Caco-2 (cell line): ENCODE measurements around the gene KIAA0930. TPM values are rescaled to one million over a fixed set of nuclear protein-coding genes. Genes with fewer than 3 reads are reported as not detected.
A peak's percentile ranks its signal among the peaks of the same experiment; 100 is the strongest.

ENCODE experiments used
- BruUV-seq: library from RNA; stranded (reverse); fragments of 400-500 nt; replicated peaks from 2 replicates; lab custom pipeline; 2021; lab: Mats Ljungman, UMichigan
- CTCF ChIA-PET: fragments of 300-600 bp; sonication (Branson Sonifier 250); formaldehyde crosslinking; loops from one replicate; lab custom pipeline; 2022; ENCODE audit warnings: antibody characterized with exemption; lab: Charles Lee
- POLR2A ChIA-PET: fragments of 300-600 bp; sonication (Branson Sonifier 250); formaldehyde crosslinking; loops from one replicate; lab custom pipeline; 2022; ENCODE audit warnings: antibody characterized with exemption; lab: Charles Lee
- DNase-seq, 2 experiments: peaks; one replicate each; pipeline versions ENCODE4 v3.0.0 to v3.0.0-alpha.2; 2020 to 2022
- H3K27me3 ChIP-seq: replicated peaks from 2 replicates; pipeline ENCODE4 v1.6.0; 2011; ENCODE audit warnings: low read length; ENCODE audit not compliant: control insufficient read depth, insufficient read depth
- H3K36me3 ChIP-seq: 2 replicates; pipeline ENCODE4 v1.5.1; 2011; ENCODE audit warnings: low read length; ENCODE audit not compliant: control insufficient read depth, insufficient read depth
- H3K4me1 ChIP-seq: fragments of 250-450 bp; sonication (Bioruptor Pico); 2 replicates; pipeline ENCODE4 v1.5.1; 2020; ENCODE audit warnings: mild to moderate bottlenecking
- H3K4me3 ChIP-seq: 2 replicates; pipeline ENCODE4 v1.5.1; 2011; ENCODE audit warnings: low read depth, mild to moderate bottlenecking, control low read depth, low read length
- H3K9me3 ChIP-seq: fragments of 250-450 bp; sonication (Bioruptor Pico); 2 replicates; pipeline ENCODE4 v1.5.1; 2020; ENCODE audit warnings: mild to moderate bottlenecking, moderate library complexity
- H3K27ac Mint-ChIP-seq: one replicate; pipeline ENCODE4 v1.8.0; 2022; ENCODE audit warnings: mixed read lengths; ENCODE audit not compliant: unreplicated experiment
- H3K27me3 Mint-ChIP-seq: one replicate; pipeline ENCODE4 v1.8.0; 2022; ENCODE audit warnings: mixed read lengths; ENCODE audit not compliant: insufficient read depth, unreplicated experiment
- H3K36me3 Mint-ChIP-seq: one replicate; pipeline ENCODE4 v1.8.0; 2022; ENCODE audit warnings: mild to moderate bottlenecking, mixed read lengths; ENCODE audit not compliant: insufficient read depth, unreplicated experiment
- H3K4me1 Mint-ChIP-seq: one replicate; pipeline ENCODE4 v1.8.0; 2022; ENCODE audit warnings: low read depth, mixed read lengths; ENCODE audit not compliant: unreplicated experiment
- H3K4me3 Mint-ChIP-seq: one replicate; pipeline ENCODE4 v1.8.0; 2022; ENCODE audit warnings: mild to moderate bottlenecking, moderate library complexity, mixed read lengths; ENCODE audit not compliant: unreplicated experiment
- H3K9me3 Mint-ChIP-seq: one replicate; pipeline ENCODE4 v1.8.0; 2022; ENCODE audit warnings: mixed read lengths; ENCODE audit not compliant: unreplicated experiment
- intact Hi-C: fragments of 100-400 bp; cut with micrococcal nuclease; formaldehyde crosslinking; loops from one replicate; pipeline ENCODE4 v1.10.0; 2022; ENCODE audit not compliant: unreplicated experiment
- total RNA-seq: library from RNA; stranded (reverse); gene quantifications from 2 replicates; pipeline ENCODE4 v1.2.3, GENCODE V29; 2022
- TF ChIP-seq, protein P1 (sequence below), 2 experiments: fragments of 200-600 bp in 1 of 2; IDR thresholded peaks; 1 replicate in 1 of 2; 2 replicates in 1 of 2; pipeline versions ENCODE4 v1.5.1 to v1.8.0; 2011 to 2022; ENCODE audit warnings: antibody characterized with exemption in 1 of 2, control low read depth in 1 of 2, inconsistent platforms in 1 of 2, low read depth in 1 of 2, low read length in 1 of 2, mild to moderate bottlenecking in 1 of 2, moderate library complexity in 1 of 2; ENCODE audit not compliant: insufficient read depth in 1 of 2, severe bottlenecking in 1 of 2, unreplicated experiment in 1 of 2

The KIAA0930 gene
- total RNA-seq, 1 experiment from 2014 or later, result 34.7 TPM

DNA sequence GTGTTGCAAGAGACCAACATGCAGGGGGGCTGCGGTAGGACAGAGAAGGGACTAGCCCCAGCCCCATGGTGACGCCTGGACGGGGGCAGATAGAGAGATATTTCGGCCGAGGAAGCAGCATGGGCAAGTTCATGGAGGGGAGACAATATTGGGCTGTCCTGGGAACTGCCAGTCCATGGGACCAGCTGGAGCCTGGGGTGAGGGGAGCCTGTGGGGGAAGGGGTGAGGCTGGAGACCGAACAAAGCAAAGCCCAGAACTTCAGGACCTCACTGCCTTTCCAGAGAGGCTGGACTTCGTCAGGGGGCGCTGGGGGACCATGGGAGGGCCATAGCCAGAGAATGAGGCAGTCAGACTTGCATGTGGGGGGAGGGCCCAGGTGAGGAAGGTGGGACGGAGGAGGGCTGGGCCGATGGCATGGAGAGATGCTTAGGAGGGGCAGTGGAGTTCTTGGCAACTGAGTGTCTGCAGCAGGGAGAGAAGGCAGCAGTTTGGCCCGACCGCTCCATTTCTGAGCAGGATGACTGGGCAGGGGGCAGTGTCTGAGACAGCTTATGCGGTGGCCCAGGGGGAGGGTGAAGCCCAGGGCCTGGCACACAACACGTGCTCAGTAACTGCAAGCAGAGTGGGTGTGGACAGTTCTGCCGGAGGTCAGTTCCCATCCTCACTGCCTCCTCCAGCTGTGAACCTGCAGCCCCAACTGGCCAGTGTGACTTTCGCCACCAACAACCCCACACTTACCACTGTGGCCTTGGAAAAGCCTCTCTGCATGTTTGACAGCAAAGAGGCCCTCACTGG lies 44.8 kb upstream of the KIAA0930 start:
- intact Hi-C loops, result no loop called here
- CTCF ChIA-PET, result no interaction called here
- Histone ChIP-seq H3K27me3 (no peaks in the 10 kb centered on the region), H3K36me3 (no peaks in the 10 kb centered on the region), H3K9me3 (no peaks in the 10 kb centered on the region), H3K4me1 (peaks cover 66% of the 10 kb centered on the region), H3K4me3 (no peak overlapping the region)
- DNase-seq, result peak; percentile 55 to 58
- TF ChIP-seq, protein P1, sequence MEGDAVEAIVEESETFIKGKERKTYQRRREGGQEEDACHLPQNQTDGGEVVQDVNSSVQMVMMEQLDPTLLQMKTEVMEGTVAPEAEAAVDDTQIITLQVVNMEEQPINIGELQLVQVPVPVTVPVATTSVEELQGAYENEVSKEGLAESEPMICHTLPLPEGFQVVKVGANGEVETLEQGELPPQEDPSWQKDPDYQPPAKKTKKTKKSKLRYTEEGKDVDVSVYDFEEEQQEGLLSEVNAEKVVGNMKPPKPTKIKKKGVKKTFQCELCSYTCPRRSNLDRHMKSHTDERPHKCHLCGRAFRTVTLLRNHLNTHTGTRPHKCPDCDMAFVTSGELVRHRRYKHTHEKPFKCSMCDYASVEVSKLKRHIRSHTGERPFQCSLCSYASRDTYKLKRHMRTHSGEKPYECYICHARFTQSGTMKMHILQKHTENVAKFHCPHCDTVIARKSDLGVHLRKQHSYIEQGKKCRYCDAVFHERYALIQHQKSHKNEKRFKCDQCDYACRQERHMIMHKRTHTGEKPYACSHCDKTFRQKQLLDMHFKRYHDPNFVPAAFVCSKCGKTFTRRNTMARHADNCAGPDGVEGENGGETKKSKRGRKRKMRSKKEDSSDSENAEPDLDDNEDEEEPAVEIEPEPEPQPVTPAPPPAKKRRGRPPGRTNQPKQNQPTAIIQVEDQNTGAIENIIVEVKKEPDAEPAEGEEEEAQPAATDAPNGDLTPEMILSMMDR (IDR thresholded peaks at IDR 0.05; ENCODE audit: insufficient read depth in 1 of 2, low read depth in 1 of 2, low read length in 1 of 2, severe bottlenecking in 1 of 2, unreplicated experiment in 1 of 2), result peak in 1 of 2 experiments; percentile 25
- Mint-ChIP-seq H3K4me3 (no peak overlapping the region), H3K4me1 (peaks cover 35% of the 10 kb centered on the region), H3K27me3 (no peaks in the 10 kb centered on the region), H3K36me3 (no peaks in the 10 kb centered on the region), H3K9me3 (no peaks in the 10 kb centered on the region), H3K27ac (peak overlapping the region; percentile 77)
- POLR2A ChIA-PET, result no interaction called here
- BruUV-seq, result no TSS peak

DNA sequence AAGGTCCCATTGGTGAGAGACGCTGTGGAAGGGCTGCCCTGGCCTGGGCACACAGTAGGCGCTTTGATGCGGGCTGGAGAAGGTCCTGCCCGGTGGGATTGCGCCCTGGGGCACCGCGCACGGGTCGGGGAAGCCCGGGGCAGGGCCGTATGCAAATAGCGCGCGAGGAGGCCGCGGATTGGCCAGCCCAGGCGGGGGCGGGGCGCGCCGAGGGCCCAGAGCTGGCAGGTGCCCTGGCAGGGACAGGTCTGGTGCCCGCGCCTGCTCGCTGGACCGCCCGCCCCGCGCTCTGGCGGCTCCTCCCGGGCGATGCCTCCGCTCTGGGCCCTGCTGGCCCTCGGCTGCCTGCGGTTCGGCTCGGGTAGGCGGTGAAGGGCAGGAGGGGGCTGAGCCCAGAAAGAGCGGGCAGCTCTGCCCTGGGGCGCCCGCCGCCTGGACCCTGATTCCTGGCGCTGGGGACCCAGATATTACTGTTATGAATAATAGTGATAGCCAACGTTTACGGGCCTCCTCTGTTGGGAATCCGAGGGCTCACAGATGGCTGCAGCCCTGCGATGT lies 44.1 kb upstream of the KIAA0930 start, which contains the start of gene UPK3A:
Gene UPK3A (plus strand): TSS at position 245 of the 558 bp plus-strand sequence. CDS start 65 bp downstream, at position 310.
- Mint-ChIP-seq H3K4me3 (no peak within 1 kb of the TSS), H3K4me1 (peaks cover 35% of the 10 kb centered on the region), H3K27ac (peak within 1 kb of the TSS; percentile 77), H3K9me3 (no peaks in the 10 kb centered on the region), H3K36me3 (no peaks in the 10 kb centered on the region), H3K27me3 (no peaks in the 10 kb centered on the region)
- Histone ChIP-seq H3K36me3 (no peaks in the 10 kb centered on the region), H3K4me3 (no peak within 1 kb of the TSS), H3K9me3 (no peaks in the 10 kb centered on the region), H3K4me1 (peaks cover 66% of the 10 kb centered on the region), H3K27me3 (no peaks in the 10 kb centered on the region)
- intact Hi-C loops, result no loop called here
- TF ChIP-seq, protein P1 (IDR thresholded peaks at IDR 0.05; ENCODE audit: insufficient read depth in 1 of 2, low read depth in 1 of 2, low read length in 1 of 2, severe bottlenecking in 1 of 2, unreplicated experiment in 1 of 2), result no peak
- no TSS peak for BruUV-seq
- ChIA-PET POLR2A (no interaction called here), CTCF (interaction anchor here (0.6 kb wide), 1 partner anchor 61 kb away, joined by 3 read pairs; no protein-coding TSS in a partner anchor)
- no peak for DNase-seq

DNA sequence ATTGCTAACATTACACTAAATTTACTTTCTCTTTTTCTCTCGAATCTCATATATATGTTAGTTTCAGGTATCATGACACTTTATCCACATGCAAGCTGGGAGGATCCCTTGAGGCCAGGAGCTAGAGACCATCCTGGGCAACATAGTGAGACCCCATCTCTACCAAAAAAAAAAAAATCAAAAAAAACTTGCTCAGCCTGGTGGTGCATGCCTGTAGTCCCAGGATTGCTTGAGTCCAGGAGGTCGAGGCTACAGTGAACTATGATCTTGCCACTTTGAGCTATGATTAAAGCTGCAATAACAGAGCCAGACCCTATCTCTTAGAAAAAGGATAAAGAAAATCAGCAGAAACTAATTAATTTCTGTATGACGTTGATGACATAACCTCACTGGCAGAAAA lies 40.3 kb upstream of the KIAA0930 start:
- Mint-ChIP-seq H3K27me3 (no peaks in the 10 kb centered on the region), H3K4me1 (peaks cover 37% of the 10 kb centered on the region), H3K4me3 (peak overlapping the region; percentile 35), H3K9me3 (no peaks in the 10 kb centered on the region), H3K27ac (peak overlapping the region; percentile 70), H3K36me3 (no peaks in the 10 kb centered on the region)
- ChIA-PET CTCF (no interaction called here), POLR2A (interaction anchor here (1.0 kb wide), 1 partner anchor 36 kb away, joined by 4 read pairs; no protein-coding TSS in a partner anchor)
- no peaks in the 10 kb centered on the region for H3K9me3 ChIP-seq
- H3K27me3 ChIP-seq, result no peaks in the 10 kb centered on the region
- H3K4me3 ChIP-seq, result no peak overlapping the region
- no TSS peak for BruUV-seq
- intact Hi-C loops, result no loop called here
- no peak for DNase-seq
- peaks cover 77% of the 10 kb centered on the region for H3K4me1 ChIP-seq
- TF ChIP-seq, protein P1 (IDR thresholded peaks at IDR 0.05; ENCODE audit: insufficient read depth in 1 of 2, low read depth in 1 of 2, low read length in 1 of 2, severe bottlenecking in 1 of 2, unreplicated experiment in 1 of 2), result no peak
- H3K36me3 ChIP-seq, result no peaks in the 10 kb centered on the region
